ENCODE measurements around the gene ZNF385C.
"Not testable (repeated sequence)": the region's sequence is repeated elsewhere in the genome, so short reads cannot be mapped to it uniquely, and the experiment has no call there.

Gene ZNF385C

DNA sequence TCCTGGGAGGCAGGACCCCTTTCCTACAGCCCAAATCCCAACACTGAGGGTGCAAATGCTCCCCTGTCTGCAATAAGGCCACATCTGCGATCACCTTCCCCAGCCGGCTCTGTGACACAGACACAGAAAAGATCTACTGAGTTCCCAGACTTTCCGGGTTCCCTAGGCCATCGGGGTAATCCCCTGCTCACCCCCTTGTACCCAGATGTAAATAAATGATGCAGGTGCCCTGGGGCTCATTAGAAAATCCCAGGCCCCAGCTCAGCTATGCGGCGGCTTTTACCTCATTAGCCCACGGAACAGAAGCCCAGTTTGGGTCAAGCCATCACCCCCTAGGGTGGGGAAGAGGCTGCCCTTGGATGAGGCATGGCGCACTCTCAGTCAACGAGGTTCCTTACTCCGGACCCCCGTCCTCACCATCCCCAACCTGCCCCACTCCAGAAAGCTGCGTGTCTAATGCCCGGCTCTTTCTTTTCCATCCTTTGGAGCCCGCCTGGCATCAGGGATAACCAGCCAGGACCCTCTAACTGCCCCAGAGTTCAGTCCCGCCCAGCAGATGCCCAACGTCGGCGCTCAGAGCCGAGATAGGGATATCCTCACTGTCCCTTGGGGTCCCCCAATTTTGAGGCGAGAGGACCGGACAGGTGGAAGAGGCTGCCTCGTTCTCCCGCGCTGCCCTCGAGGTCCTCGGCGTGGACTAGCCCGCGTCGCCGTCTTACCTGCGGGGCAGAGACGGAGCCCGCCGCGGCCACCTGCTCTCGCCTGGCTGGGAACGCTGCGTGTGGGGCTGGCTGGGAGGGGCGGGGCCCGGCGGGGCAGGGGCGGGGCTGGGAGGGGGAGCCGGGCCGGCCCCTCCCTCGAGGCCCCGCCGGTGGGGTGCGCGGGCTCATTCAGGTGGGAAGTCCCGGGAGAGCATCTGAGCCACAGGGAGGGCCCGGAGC is at the start of gene ZNF385C:
ZNF385C (minus strand) TSS at position 783 of the 941 bp plus-strand sequence. CDS start 35,417 bp downstream, outside the sequence.
- DNase-seq (ENCODE audit: low spot score) = no peak

GRCh38 chr17:42146911-42147607 is 48.8 kb upstream of the ZNF385C start:
- DNase-seq (ENCODE audit: low spot score) = no peak

DNA sequence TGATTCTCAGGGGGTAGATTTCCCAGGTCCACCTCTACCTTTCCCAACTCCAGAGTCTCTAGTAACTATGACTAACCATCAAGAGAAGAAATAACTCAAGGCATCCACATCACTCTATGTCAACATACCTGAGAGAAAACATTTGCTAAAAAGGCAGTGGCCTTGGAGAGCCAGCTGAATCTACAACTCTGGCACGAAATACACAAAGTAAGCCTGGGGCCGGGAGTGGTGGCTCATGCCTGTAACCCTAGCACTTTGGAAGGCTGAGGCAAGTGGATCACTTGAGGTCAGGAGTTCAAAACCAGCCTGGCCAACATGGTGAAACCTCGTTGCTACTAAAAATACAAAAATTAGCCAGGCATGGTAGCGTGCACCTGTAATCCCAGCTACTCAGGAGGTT is 44.9 kb upstream of the ZNF385C start:
- DNase-seq (ENCODE audit: low spot score) = not testable (repeated sequence)

DNA sequence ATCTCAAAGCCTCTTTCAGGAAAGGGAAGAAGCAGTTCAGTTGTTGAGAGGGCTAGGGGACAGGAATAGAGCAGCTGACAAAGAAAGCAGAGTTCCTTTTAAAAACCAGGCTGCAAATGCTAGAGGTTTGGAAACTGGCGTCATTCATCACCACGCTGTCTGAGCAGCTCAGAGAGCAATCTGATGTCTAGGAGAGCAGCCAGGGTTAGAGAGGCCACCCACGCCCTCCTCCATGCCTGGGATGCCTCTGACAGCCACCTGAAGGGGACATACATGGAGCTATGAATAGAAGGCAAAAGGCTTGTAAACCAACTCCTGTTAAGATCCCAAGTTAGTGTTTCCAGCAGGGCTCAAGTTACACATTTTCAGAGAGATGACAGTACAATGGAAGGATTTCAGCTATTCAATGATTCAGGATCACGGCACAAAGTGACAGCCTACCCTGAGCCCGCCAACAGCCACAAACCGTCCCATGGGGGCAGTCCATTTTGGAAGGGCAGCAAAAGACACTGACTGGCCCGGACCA is 44.2 kb upstream of the ZNF385C start:
- no peak for DNase-seq (ENCODE audit: low spot score)

GRCh38 chr17:42141382-42141781 is 43.1 kb upstream of the ZNF385C start:
- no peak for DNase-seq (ENCODE audit: low spot score)

DNA sequence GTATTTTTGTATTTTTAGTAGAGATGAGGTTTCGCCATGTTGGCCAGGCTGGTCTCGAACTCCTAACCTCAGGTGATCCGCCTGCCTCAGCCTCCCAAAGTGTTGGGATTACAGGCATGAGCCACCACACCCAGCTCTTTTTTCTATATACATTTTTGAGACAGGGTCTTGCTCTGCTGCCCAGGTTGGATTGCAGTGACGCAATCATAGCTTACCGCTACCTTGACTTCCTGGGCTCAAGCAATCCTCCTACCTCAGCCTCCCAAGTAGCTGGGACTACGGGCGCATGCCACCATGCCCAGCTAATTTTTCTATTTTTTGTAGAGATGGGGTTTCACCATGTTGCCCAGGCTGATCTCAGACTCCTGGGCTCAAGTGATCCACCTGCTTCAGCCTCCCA is 42.4 kb upstream of the ZNF385C start:
- not testable (repeated sequence) for DNase-seq (ENCODE audit: low spot score)

DNA sequence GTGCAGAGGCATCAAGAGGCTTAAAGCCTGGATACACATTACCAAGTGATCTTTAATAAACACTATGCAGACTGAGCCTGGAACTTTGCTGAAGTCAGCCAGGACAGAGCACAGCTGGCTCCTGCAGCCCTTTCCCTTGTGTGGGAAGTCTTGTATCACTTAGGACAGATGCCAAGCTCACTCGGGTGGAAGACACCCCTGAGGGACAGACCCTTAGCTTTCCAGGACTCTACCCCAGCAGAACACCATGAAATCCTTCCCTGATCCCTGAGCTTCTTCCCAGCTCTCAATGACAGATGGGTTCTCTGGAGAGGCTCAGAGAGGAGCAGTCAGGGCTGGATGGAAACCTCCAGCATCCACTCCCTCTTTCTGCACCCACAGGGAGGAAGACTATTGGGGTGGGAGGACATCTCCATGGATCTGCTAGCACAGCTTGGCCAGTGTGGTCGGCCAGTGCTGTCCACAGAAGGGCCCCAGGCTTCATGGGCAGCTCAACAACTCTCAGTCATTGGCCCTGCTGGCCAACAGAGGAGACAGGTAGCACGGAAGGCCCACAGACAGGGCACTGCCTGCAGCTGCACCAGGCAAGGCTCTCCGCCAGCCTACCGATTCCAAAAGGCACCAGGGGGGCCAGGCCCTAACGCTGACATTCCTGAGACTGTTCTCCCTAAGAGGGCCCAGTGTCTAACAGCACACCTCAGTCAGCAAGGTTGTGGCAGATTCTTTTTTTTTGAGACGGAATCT is 40.6 kb upstream of the ZNF385C start:
- DNase-seq (ENCODE audit: low spot score) = no peak

DNA sequence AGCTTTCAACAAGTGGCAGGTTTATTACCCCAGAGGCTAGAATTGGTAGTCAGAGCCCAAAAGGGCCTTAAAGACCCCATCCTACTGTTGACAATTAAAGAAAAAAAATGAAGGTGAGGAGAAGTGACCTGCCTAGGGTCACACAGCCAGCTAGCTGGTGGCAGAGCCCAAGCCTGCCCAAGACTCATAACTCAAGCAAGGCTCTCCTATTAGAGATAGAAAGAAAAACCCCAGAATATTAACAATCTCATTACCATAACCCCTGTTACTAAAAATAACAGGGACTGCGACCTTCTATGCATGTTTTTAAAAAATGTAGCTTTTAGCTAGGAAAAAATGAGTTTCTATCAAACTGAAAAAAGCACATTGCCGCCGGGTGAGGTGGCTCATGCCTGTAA is 38.4 kb upstream of the ZNF385C start:
- no peak for DNase-seq (ENCODE audit: low spot score)

GRCh38 chr17:42135664-42136653 is 37.7 kb upstream of the ZNF385C start:
- peak; percentile 81 for DNase-seq (ENCODE audit: low spot score)

GRCh38 chr17:42135151-42135550 is 36.9 kb upstream of the ZNF385C start:
- DNase-seq (ENCODE audit: low spot score) = no peak

DNA sequence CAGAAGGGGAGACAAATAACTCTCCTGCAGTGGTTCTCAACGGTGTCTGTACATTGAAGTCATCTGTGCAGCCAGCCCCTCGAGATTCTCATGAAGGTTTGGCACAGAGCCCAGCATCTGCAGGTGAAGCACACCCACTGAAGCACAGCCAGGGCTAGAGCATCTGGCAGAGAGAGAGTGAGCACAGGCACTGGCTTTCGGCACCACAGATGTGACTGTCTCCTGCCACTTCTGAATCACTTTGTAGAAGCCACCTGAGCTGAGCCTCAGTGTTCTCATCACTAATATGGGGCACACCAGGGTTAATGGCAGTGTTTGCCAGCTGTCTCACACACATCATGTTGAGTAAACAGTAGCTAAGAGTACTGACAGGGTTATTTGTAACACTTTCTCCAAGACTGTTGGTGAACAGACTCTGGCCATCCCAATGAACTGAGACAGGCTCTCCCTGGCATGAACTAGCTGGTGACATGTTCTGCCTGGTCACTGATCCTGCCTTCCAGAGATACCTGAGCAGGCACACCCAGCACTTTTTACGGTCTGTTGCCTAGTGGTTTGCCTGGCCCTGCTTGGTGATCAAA is 35.3 kb upstream of the ZNF385C start:
- no peak for DNase-seq (ENCODE audit: low spot score)

DNA sequence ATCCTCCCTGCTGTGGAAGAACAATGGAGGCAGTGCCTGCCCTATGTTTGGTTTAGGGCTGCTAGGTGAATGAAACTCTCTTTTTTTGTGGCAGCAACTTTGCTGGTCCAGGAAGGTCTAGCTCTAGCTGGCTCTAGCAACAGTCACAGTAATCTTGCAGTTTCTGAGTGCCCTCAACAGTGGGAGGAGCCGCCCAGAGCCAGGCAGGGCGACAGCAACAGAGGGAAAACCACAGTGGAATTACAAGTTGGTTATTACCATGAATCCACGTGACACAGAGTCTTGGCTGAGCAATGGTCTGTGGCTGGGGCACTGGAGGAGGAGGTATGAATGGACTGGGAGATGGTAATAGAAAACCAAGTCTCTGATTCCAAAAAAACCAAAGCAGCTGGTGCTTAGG is 34.7 kb upstream of the ZNF385C start:
- DNase-seq (ENCODE audit: low spot score) = no peak

DNA sequence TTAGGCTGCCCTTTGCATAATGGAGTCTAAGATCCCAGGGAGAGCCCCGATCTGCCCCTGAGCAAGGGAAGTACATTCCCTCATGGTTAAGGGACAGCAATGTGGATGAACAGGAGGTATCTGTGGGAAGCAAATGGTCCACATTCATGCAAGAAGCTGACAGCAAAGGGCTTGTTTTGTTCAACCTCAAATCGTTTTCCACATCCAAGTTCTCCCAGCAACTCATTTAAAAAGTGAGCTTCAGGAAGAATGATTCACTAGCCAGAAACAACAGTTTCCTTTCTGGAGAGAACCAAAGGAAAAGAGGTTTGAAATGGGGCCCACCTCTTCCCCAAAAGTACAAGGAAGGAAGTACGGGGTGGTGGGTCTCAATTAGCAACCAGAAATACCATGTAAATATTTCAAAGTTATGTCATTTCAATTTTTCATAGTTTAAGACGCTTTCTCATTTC is 33.7 kb upstream of the ZNF385C start:
- no peak for DNase-seq (ENCODE audit: low spot score)

DNA sequence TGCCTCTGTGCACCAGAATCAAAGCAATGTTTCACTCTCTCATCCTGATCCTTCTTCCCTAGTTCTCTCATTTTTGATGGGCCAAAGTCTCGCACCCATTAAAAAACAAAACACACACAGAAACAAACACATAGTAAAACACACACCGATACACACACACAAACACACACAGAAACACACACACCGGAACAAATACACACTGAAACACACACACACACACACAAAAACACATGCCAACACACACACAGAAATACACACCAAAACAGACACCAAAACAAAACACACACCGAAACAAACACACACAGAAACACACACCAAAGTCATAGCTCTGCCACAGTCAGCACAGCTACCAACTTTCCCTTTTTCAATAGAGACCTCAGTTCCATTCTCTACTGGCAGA is 33.0 kb upstream of the ZNF385C start:
- DNase-seq (ENCODE audit: low spot score) = no peak

GRCh38 chr17:42130310-42130936 is 32.1 kb upstream of the ZNF385C start:
- DNase-seq (ENCODE audit: low spot score) = no peak

DNA sequence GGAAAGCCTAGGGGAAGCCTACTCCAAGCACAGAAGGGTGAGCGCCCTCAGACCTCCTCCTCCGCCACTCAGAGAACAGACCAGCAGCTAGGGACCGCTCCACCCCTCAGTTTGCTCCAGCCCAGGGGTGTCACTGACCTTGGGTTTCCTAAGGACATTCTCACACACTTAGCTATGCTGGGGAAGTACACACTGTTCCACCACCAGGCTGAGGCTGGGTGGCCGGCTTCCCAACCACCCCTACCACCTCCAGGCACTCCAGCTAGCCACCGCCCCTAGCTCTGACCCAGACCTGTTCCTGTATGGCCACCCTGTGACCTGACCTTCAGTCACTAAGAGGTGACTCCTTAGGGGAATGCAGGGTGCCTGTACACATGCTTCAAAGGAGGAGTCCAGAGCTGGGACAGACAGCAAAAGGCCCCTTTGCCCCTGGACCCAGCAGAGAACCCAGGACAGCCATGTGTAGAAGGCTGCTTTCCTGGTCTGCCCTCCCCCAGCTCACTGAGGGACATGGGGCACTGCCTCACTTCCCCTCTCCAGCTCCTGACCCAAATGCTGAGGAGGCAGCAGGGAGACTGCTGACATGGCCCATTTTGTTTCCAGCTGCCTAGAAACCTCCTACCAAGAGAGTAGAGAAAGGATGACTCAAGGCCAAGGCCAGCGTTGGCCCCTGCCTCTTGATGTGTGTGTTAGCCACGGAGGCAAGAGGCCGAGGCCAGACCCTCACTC is 31.0 kb upstream of the ZNF385C start:
- DNase-seq (ENCODE audit: low spot score) = no peak

GRCh38 chr17:42127414-42127813 is 29.1 kb upstream of the ZNF385C start:
- DNase-seq (ENCODE audit: low spot score) = no peak

DNA sequence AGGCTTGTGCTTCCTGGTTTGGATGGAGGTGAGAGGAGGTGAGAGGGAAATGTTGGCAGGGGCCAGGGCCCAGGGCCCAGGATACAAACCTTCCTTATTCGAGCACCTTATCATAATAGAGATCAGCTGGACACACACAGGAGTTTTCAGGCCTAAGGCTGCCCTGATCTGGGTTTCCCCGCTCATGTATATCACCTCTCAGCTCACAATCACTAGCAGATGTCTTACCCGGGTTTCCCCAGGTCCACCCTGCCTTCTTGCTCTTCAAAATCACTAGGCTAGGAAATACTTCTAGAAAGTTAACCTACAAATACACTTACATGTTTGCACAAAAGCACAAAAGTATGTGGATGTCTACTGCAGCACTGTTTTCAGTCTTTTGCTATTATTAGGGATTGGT is 28.6 kb upstream of the ZNF385C start:
- no peak for DNase-seq (ENCODE audit: low spot score)

GRCh38 chr17:42125565-42125964 is 27.3 kb upstream of the ZNF385C start:
- DNase-seq (ENCODE audit: low spot score) = no peak
